ENCODE results near the gene SPACA6.
"Not testable (repeated sequence)": the region's sequence is repeated elsewhere in the genome, so short reads cannot be mapped to it uniquely, and the experiment has no call there.

Gene SPACA6

GRCh38 chr19:51663650-51664049 lies 29.5 kb upstream of the SPACA6 start:
- no peaks in the 10 kb centered on the region for H3K9me3 ChIP-seq (ENCODE audit: control insufficient read depth, low read length)
- no peaks in the 10 kb centered on the region for H3K79me2 ChIP-seq
- no peak overlapping the region for H3K4me3 ChIP-seq (ENCODE audit: low read depth, low read length)
- no peaks in the 10 kb centered on the region for H3K27me3 ChIP-seq (ENCODE audit: control insufficient read depth, insufficient read depth, low read length)
- no peak overlapping the region for H3K4me2 ChIP-seq (ENCODE audit: low read length)
- H3K27ac ChIP-seq = no peak overlapping the region
- no peak for TF ChIP-seq CTCF (IDR thresholded peaks at IDR 0.05)
- no peaks in the 10 kb centered on the region for H3K4me1 ChIP-seq
- H3K36me3 ChIP-seq (ENCODE audit: control insufficient read depth, insufficient read depth, low read length) = no peaks in the 10 kb centered on the region
- no peak overlapping the region for H2AFZ ChIP-seq
- no peak overlapping the region for H3K9ac ChIP-seq

DNA sequence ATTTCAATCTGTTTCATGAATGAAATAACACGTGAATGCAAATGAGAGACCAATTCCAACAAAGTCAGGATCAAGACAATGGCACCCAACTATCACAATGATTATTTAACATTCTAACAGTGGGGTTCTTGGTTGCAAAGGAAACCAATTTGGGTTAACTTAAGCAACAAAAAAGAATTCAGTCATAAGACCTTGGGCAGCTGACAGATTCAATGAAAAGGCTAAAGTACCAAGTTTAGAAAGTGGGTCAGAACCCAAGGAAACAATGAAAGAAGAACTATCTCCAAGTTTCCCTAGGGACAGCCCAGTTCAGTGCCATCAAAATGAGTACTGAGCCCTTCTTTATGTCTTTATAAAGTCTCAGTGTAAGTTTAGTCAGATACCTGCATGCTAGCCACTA lies 29.0 kb upstream of the SPACA6 start:
- no peak overlapping the region for H3K9ac ChIP-seq
- no peaks in the 10 kb centered on the region for H3K27me3 ChIP-seq (ENCODE audit: control insufficient read depth, insufficient read depth, low read length)
- H3K4me1 ChIP-seq = no peaks in the 10 kb centered on the region
- no peaks in the 10 kb centered on the region for H3K36me3 ChIP-seq (ENCODE audit: control insufficient read depth, insufficient read depth, low read length)
- H3K27ac ChIP-seq = no peak overlapping the region
- H3K4me3 ChIP-seq (ENCODE audit: low read depth, low read length) = no peak overlapping the region
- H3K9me3 ChIP-seq (ENCODE audit: control insufficient read depth, low read length) = no peaks in the 10 kb centered on the region
- H2AFZ ChIP-seq = no peak overlapping the region
- H3K79me2 ChIP-seq = no peaks in the 10 kb centered on the region
- TF ChIP-seq CTCF (IDR thresholded peaks at IDR 0.05) = no peak
- no peak overlapping the region for H3K4me2 ChIP-seq (ENCODE audit: low read length)

GRCh38 chr19:51664997-51665396 lies 28.1 kb upstream of the SPACA6 start:
- H3K4me3 ChIP-seq (ENCODE audit: low read depth, low read length) = no peak overlapping the region
- no peak overlapping the region for H2AFZ ChIP-seq
- H3K27ac ChIP-seq = no peak overlapping the region
- no peaks in the 10 kb centered on the region for H3K27me3 ChIP-seq (ENCODE audit: control insufficient read depth, insufficient read depth, low read length)
- H3K9me3 ChIP-seq (ENCODE audit: control insufficient read depth, low read length) = no peaks in the 10 kb centered on the region
- H3K36me3 ChIP-seq (ENCODE audit: control insufficient read depth, insufficient read depth, low read length) = no peaks in the 10 kb centered on the region
- H3K4me2 ChIP-seq (ENCODE audit: low read length) = no peak overlapping the region
- H3K9ac ChIP-seq = no peak overlapping the region
- no peak for TF ChIP-seq CTCF (IDR thresholded peaks at IDR 0.05)
- no peaks in the 10 kb centered on the region for H3K79me2 ChIP-seq
- H3K4me1 ChIP-seq = no peaks in the 10 kb centered on the region

GRCh38 chr19:51668216-51668615 lies 24.9 kb upstream of the SPACA6 start:
- H3K79me2 ChIP-seq = no peaks in the 10 kb centered on the region
- no peaks in the 10 kb centered on the region for H3K4me1 ChIP-seq
- no peaks in the 10 kb centered on the region for H3K9me3 ChIP-seq (ENCODE audit: control insufficient read depth, low read length)
- no peak for TF ChIP-seq CTCF (IDR thresholded peaks at IDR 0.05)
- H3K4me3 ChIP-seq (ENCODE audit: low read depth, low read length) = no peak overlapping the region
- H3K27me3 ChIP-seq (ENCODE audit: control insufficient read depth, insufficient read depth, low read length) = no peaks in the 10 kb centered on the region
- H3K36me3 ChIP-seq (ENCODE audit: control insufficient read depth, insufficient read depth, low read length) = no peaks in the 10 kb centered on the region
- no peak overlapping the region for H3K4me2 ChIP-seq (ENCODE audit: low read length)
- no peak overlapping the region for H2AFZ ChIP-seq
- H3K27ac ChIP-seq = no peak overlapping the region
- H3K9ac ChIP-seq = no peak overlapping the region

DNA sequence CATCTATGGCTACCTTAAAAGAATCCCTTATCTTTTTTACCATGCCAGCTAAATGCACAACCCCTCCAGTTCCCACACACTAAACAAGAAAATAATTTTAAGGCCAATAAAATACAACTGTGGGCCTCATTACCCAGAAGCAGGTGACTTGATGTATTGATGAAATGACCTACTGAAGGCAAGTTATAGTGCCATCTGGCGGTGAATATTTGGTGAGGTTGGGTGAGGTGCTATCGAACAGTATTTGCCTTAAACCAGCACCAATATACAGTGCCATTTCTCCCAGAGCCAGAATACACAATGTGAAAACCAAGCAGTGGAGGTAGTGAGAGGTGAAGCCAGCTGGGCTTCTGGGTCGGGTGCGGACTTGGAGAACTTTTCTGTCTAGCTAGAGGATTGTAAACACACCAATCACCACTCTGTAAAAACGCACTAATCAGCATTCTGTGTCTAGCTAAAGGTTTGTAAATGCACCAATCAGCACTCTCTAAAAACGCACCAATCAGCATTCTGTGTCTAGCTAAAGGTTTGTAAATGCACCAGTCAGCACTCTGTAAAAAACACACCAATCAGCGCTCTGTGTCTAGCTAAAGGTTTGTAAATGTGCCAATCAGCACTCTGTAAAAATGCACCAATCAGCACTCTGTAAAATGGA lies 17.1 kb upstream of the SPACA6 start:
- not testable (repeated sequence) for H3K9me3 ChIP-seq (ENCODE audit: control insufficient read depth, low read length); H2AFZ ChIP-seq; H3K27ac ChIP-seq; H3K79me2 ChIP-seq; H3K36me3 ChIP-seq (ENCODE audit: control insufficient read depth, insufficient read depth, low read length); H3K4me3 ChIP-seq (ENCODE audit: low read depth, low read length); H3K9ac ChIP-seq; H3K27me3 ChIP-seq (ENCODE audit: control insufficient read depth, insufficient read depth, low read length); H3K4me1 ChIP-seq; H3K4me2 ChIP-seq (ENCODE audit: low read length)
- TF ChIP-seq CTCF (IDR thresholded peaks at IDR 0.05) = peak; percentile 29

All from parathyroid adenoma (tissue), 2 donors.